HepG2 (cell line): ENCODE data around the gene GRM2. TPM values are rescaled to one million over a fixed set of nuclear protein-coding genes. Genes with fewer than 3 reads are reported as not detected.
"Not testable (repeated sequence)": the region's sequence is repeated elsewhere in the genome, so short reads cannot be mapped to it uniquely, and the experiment has no call there.

Experiments used
- ATAC-seq: fragments of 200-7000 bp; cut with Tn5 transposase; 3 replicates; pipeline ENCODE4 v1.9.1; 2020; ENCODE audit warnings: mild to moderate bottlenecking, moderate library complexity
- BruUV-seq: library from RNA; stranded (reverse); fragments of 400-500 nt; replicated peaks from 2 replicates; lab custom pipeline; 2021; lab: Mats Ljungman, UMichigan
- CTCF ChIA-PET: fragments of 300-600 bp; formaldehyde crosslinking; extraction: SDS; loops from one replicate; lab custom pipeline; 2021; ENCODE audit warnings: low total read pairs, inconsistent platforms, low intra/inter-chr PET ratio; lab: Yijun Ruan, JAX
- POLR2A ChIA-PET: fragments of 350-600 bp; sonication (Branson Sonifier 250); formaldehyde crosslinking; loops from one replicate; lab custom pipeline; 2020; ENCODE audit warnings: antibody characterized with exemption, inconsistent platforms; lab: Yijun Ruan, JAX
- DNase-seq: peaks from one replicate; pipeline ENCODE4 v3.0.0-alpha.2; 2015; ENCODE audit warnings: low spot score
- FAIRE-seq: peaks from 3 replicates; lab custom pipeline; 2011; peaks lifted over from hg19 to GRCh38; lab: Jason Lieb, UNC
- H2AFZ ChIP-seq: one replicate; pipeline ENCODE4 v1.6.1; 2011; ENCODE audit warnings: low read length, inconsistent platforms
- H3K27ac ChIP-seq: fragments of 300-600 bp; 3 replicates; pipeline ENCODE4 v1.8.0; 2011; ENCODE audit warnings: mixed run types, mild to moderate bottlenecking, mixed read lengths, low read length, inconsistent platforms; ENCODE audit not compliant: insufficient read depth; ENCODE audit errors: extremely low read length
- H3K27me3 ChIP-seq, 2 experiments: fragments of 200-600 bp in 1 of 2; 2 replicates in 1 of 2; 3 replicates in 1 of 2; pipeline versions ENCODE4 v1.6.0 to v1.8.0; 2011; ENCODE audit warnings: low read length in 2 of 2, mild to moderate bottlenecking in 2 of 2, moderate library complexity in 2 of 2, inconsistent platforms in 1 of 2; ENCODE audit not compliant: insufficient read depth in 2 of 2, control insufficient read depth in 1 of 2
- H3K36me3 ChIP-seq, 2 experiments: fragments of 200-600 bp in 1 of 2; replicated peaks in 1 of 2; 2 replicates in 1 of 2; 3 replicates in 1 of 2; pipeline versions ENCODE4 v1.5.1 to v1.8.0; 2011; ENCODE audit warnings: low read length in 2 of 2, inconsistent platforms in 1 of 2; ENCODE audit not compliant: insufficient read depth in 2 of 2, control insufficient read depth in 1 of 2
- H3K4me1 ChIP-seq: 2 replicates; pipeline ENCODE4 v1.5.1; 2012; ENCODE audit warnings: low read length, inconsistent platforms; ENCODE audit not compliant: insufficient read depth
- H3K4me2 ChIP-seq: 2 replicates; pipeline ENCODE4 v1.6.0; 2011; ENCODE audit warnings: low read depth, low read length, inconsistent platforms
- H3K4me3 ChIP-seq, 3 experiments: fragments of 200-600 bp in 1 of 3; sonication (generic), shearing (Covaris generic) in 1 of 3; replicated peaks in 1 of 3; 2 replicates each; pipeline ENCODE4 v1.5.1; 2011 to 2016; ENCODE audit warnings: low read length in 3 of 3, inconsistent platforms in 2 of 3, low read depth in 2 of 3, mild to moderate bottlenecking in 2 of 3, control low read depth in 1 of 3, mixed read lengths in 1 of 3; ENCODE audit not compliant: insufficient read depth in 1 of 3
- H3K79me2 ChIP-seq: one replicate; pipeline ENCODE4 v1.6.1; 2011; ENCODE audit warnings: low read length, inconsistent platforms; ENCODE audit not compliant: insufficient read depth
- H3K9ac ChIP-seq: 2 replicates; pipeline ENCODE4 v1.6.0; 2011; ENCODE audit warnings: mild to moderate bottlenecking, low read depth, low read length, inconsistent platforms; ENCODE audit not compliant: insufficient read depth
- H3K9me3 ChIP-seq: 2 replicates; pipeline ENCODE4 v1.5.1; 2012; ENCODE audit warnings: mild to moderate bottlenecking, low read length
- H4K20me1 ChIP-seq: 2 replicates; pipeline ENCODE4 v1.6.0; 2011; ENCODE audit warnings: inconsistent platforms, mild to moderate bottlenecking, low read length, moderate library complexity; ENCODE audit not compliant: insufficient read depth
- TRAFD1 ChIP-seq: sonication (generic); formaldehyde crosslinking; IDR thresholded peaks from 2 replicates; pipeline ENCODE4 v1.5.1; 2020; ENCODE audit warnings: missing genetic modification reagents, mild to moderate bottlenecking, borderline replicate concordance
- ZBTB43 ChIP-seq: sonication (generic); formaldehyde crosslinking; conservative IDR thresholded peaks from 2 replicates; pipeline ENCODE4 v1.4.0; 2020; ENCODE audit warnings: missing genetic modification reagents
- ZGPAT ChIP-seq: IDR thresholded peaks from 2 replicates; pipeline ENCODE4 v1.6.1; 2016; ENCODE audit warnings: mild to moderate bottlenecking
- ZNF337 ChIP-seq: sonication (generic); formaldehyde crosslinking; IDR thresholded peaks from 2 replicates; pipeline ENCODE4 v1.5.1; 2020; ENCODE audit warnings: missing genetic modification reagents, low read depth, mild to moderate bottlenecking, borderline replicate concordance
- ZNF33A ChIP-seq: sonication (generic); formaldehyde crosslinking; IDR thresholded peaks from 2 replicates; pipeline ENCODE4 v1.5.1; 2020; ENCODE audit warnings: missing genetic modification reagents, mild to moderate bottlenecking, moderate library complexity, borderline replicate concordance
- ZNF383 ChIP-seq: sonication (generic); formaldehyde crosslinking; IDR thresholded peaks from 2 replicates; pipeline ENCODE4 v1.4.0; 2020; ENCODE audit warnings: missing genetic modification reagents, mild to moderate bottlenecking, borderline replicate concordance
- ZNF749 ChIP-seq: sonication (generic); formaldehyde crosslinking; IDR thresholded peaks from 2 replicates; pipeline ENCODE4 v1.8.0; 2022; ENCODE audit warnings: mild to moderate bottlenecking, missing genetic modification reagents, moderate library complexity, borderline replicate concordance
- ZSCAN29 ChIP-seq: sonication (generic); formaldehyde crosslinking; conservative IDR thresholded peaks from 2 replicates; pipeline ENCODE4 v1.4.0; 2020; ENCODE audit warnings: mild to moderate bottlenecking, missing genetic modification reagents
- WGBS: methylation state at CpG from one replicate; pipeline ENCODE4 v1.1.6; 2017; ENCODE audit warnings: low lambda C conversion rate; 5-methylcytosine and 5-hydroxymethylcytosine counted together
- in situ Hi-C: cut with HindIII; loops from 2 replicates; pipeline ENCODE4 v1.10.0; 2017; ENCODE audit warnings: low pct_unique_long_range_greater_than_20kb; ENCODE audit not compliant: extremely low pct_ligation_motif_present
- intact Hi-C: fragments of 100-400 bp; cut with micrococcal nuclease; formaldehyde crosslinking; loops from one replicate; pipeline ENCODE4 v1.10.0; 2022; ENCODE audit not compliant: unreplicated experiment
- polyA plus RNA-seq, 8 experiments: library from polyadenylated mRNA; depleted of rRNA in 3 of 8; stranded (reverse) in 7 of 8; unstranded in 1 of 8; fragments of >200 nt; fragmentation: Illumina TruSeq in 4 of 8; extraction: Trizol in 4 of 8; gene quantifications; 2 replicates each; pipeline versions ENCODE4 v1.2.1 to v1.2.3, GENCODE V29; 2011 to 2016; ENCODE audit warnings: low read depth in 4 of 8, missing spikeins in 1 of 8, mixed read lengths in 1 of 8; ENCODE audit not compliant: insufficient read depth in 1 of 8
- total RNA-seq, 5 experiments: library from RNA; depleted of rRNA; stranded (reverse); fragments of >200 nt; fragmentation: Illumina TruSeq; extraction: Trizol; gene quantifications; 2 replicates each; pipeline ENCODE4 v1.2.3, GENCODE V29; 2016; ENCODE audit warnings: low read depth in 1 of 5

GRM2 gene
- total and polyA plus RNA-seq, 2 of the 13 experiments (the other 11 are each of a cell fraction or from before 2014, with no cell fraction given), result 0.04 to 0.07 TPM

- TF ChIP-seq ZBTB43 (CRISPR knock-in tag), result no peak
- no peak for TF ChIP-seq ZNF337
- TF ChIP-seq ZNF383 (CRISPR knock-in tag), result no peak
- no peak for TF ChIP-seq TRAFD1 (CRISPR knock-in tag)
- TF ChIP-seq ZNF33A (CRISPR knock-in tag), result no peak
- no peak for TF ChIP-seq ZGPAT (CRISPR knock-in tag)
- no peak for TF ChIP-seq ZSCAN29 (CRISPR knock-in tag)
- TF ChIP-seq ZNF749 (CRISPR knock-in tag), result no peak
Observed at GRCh38 chr3:51751287-51751686, 44.4 kb downstream of the GRM2 start (continued).

- intact Hi-C loops, FAIRE-seq, H3K27me3 ChIP-seq, H2AFZ ChIP-seq, CTCF ChIA-PET, POLR2A ChIA-PET, H3K4me3 ChIP-seq, BruUV-seq, H3K9ac ChIP-seq, H3K27ac ChIP-seq, DNase-seq, in situ Hi-C loops, H3K4me1 ChIP-seq, H3K4me2 ChIP-seq, H4K20me1 ChIP-seq, ATAC-seq, H3K79me2 ChIP-seq, H3K9me3 ChIP-seq, H3K36me3 ChIP-seq: not testable (repeated sequence)
- 34% methylated on average over 13 of the region's 13 CpGs for WGBS
Observed at GRCh38 chr3:51753763-51754750, 47.2 kb downstream of the GRM2 start.
